GM10248 (cell line): ENCODE results near the gene PXMP2.
"Not testable (repeated sequence)": the region's sequence is repeated elsewhere in the genome, so short reads cannot be mapped to it uniquely, and the experiment has no call there.

ENCODE experiments used
- CTCF ChIA-PET: fragments of 300-600 bp; sonication (Branson Sonifier 250); formaldehyde crosslinking; extraction: SDS; loops from one replicate; lab custom pipeline; 2021; ENCODE audit warnings: antibody characterized with exemption; lab: Yijun Ruan, JAX
- POLR2A ChIA-PET: fragments of 350-650 bp; sonication (Branson Sonifier 250); formaldehyde crosslinking; extraction: SDS; loops from one replicate; lab custom pipeline; 2020; ENCODE audit warnings: antibody characterized with exemption; lab: Yijun Ruan, JAX
- DNase-seq: peaks from one replicate; pipeline ENCODE4 v3.0.0; 2012; ENCODE audit errors: extremely low spot score
- CTCF ChIP-seq: IDR thresholded peaks from 2 replicates; pipeline ENCODE4 v1.5.1; 2012; ENCODE audit warnings: mild to moderate bottlenecking, low read depth; ENCODE audit errors: extremely low read depth, missing control alignments, control extremely low read depth

The PXMP2 gene

GRCh38 chr12:132690112-132690511 lies 2.7 kb downstream of the PXMP2 start:
- ChIA-PET POLR2A (no interaction called here), CTCF (no interaction called here)
- TF ChIP-seq CTCF = no peak
- no peak for DNase-seq

DNA sequence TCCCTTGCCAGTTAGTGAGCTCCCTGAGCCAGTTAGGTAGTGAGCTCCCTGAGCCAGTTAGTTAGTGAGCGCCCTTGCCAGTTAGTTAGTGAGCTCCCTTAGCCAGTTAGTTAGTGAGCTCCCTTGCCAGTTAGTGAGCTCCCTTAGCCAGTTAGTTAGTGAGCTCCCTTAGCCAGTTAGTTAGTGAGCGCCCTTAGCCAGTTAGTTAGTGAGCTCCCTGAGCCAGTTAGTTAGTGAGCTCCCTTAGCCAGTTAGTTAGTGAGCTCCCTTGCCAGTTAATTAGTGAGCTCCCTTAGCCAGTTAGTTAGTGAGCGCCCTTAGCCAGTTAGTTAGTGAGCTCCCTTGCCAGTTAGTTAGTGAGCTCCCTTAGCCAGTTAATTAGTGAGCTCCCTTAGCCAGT lies 4.6 kb downstream of the PXMP2 start:
- CTCF ChIA-PET = interaction anchor here (0.6 to 1.3 kb wide), 2 partner anchors 18 to 19 kb away, joined by 3 to 4 read pairs; partner anchors contain the start of gene PGAM5
- POLR2A ChIA-PET, DNase-seq: not testable (repeated sequence)

GRCh38 chr12:132694888-132695287 lies 7.5 kb downstream of the PXMP2 start:
- POLR2A ChIA-PET = interaction anchor here (0.7 kb wide), 1 partner anchor 155 kb away, joined by 7 read pairs; no protein-coding TSS in a partner anchor
- CTCF ChIA-PET, DNase-seq: not testable (repeated sequence)

DNA sequence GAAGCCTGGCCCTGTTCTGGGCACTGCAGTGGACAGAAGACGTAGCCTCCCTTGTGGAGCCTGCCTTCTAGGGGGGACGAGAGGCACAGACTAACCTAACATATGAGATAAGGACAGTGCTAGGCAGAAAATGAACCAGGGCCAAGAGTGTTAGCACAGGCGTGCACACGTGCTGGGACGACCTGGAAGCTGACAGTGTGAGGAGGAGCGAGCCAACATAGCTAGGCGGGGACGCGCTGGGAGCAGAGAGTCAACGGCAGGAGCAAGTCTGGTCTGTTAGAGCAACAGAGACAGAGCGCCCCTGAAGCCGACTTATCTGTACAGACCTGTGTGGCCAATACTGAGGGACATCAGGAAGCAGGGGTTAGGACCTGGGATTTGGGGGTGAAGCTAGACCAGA lies 8.0 kb downstream of the PXMP2 start:
- no peak for DNase-seq
- CTCF ChIA-PET = no interaction called here
- POLR2A ChIA-PET = interaction anchor here (0.5 kb wide), 2 partner anchors 15 to 78 kb away, joined by 4 to 5 read pairs; no protein-coding TSS in a partner anchor
- no peak for TF ChIP-seq CTCF

DNA sequence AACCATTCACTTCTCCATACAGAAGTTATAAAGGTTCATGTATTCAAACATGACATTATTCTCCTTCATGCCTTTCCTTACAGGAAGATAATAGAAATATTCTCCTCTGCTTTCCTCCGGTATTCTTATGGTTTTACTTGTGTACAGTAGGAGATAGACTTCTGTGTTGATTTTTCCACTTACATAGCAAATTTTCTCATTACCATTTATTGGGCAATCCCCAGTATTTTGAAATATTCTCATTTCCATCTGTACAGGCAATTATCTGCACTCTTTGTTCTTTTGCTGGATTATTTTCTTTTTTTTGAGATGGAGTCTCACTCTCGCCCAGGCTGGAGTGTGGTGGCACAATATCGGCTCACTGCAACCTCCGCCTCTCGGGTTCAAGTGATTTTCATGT lies 11.0 kb downstream of the PXMP2 start:
- POLR2A ChIA-PET = no interaction called here
- no peak for TF ChIP-seq CTCF
- CTCF ChIA-PET = no interaction called here
- no peak for DNase-seq

- POLR2A ChIA-PET = no interaction called here
- TF ChIP-seq CTCF = no peak
- no peak for DNase-seq
- CTCF ChIA-PET = no interaction called here
Observed at GRCh38 chr12:132700212-132700822, 12.9 kb downstream of the PXMP2 start.

- CTCF ChIA-PET = no interaction called here
- no peak for DNase-seq
- POLR2A ChIA-PET = no interaction called here
- no peak for TF ChIP-seq CTCF
Observed at GRCh38 chr12:132702640-132703039, 15.3 kb downstream of the PXMP2 start.

GRCh38 chr12:132703641-132704040 lies 16.3 kb downstream of the PXMP2 start:
- CTCF ChIA-PET = interaction anchor here (0.9 kb wide), 1 partner anchor 69 kb away, joined by 3 read pairs; no protein-coding TSS in a partner anchor
- no peak for DNase-seq
- POLR2A ChIA-PET = no interaction called here
- no peak for TF ChIP-seq CTCF
